ENCODE measurements around the gene KIF6. TPM values are rescaled to one million over a fixed set of nuclear protein-coding genes. Genes with fewer than 3 reads are reported as not detected.

Gene KIF6
- total RNA-seq, 1 donor from 2014 or later, result 0.43 TPM

GRCh38 chr6:39565956-39566355 lies 159.3 kb downstream of the KIF6 start:
- no peak for TF ChIP-seq CTCF (IDR thresholded peaks at IDR 0.05)
- H3K27me3 ChIP-seq, result no peaks in the 10 kb centered on the region
- no peak for DNase-seq (ENCODE audit: low spot score in 2 of 2)

GRCh38 chr6:39563566-39564311 lies 161.5 kb downstream of the KIF6 start:
- H3K4me1 ChIP-seq, result no peaks in the 10 kb centered on the region
- intact Hi-C loops (cut with DNase I), result no loop called here
- H3K9me3 ChIP-seq, result no peaks in the 10 kb centered on the region
- no peak overlapping the region for H3K4me3 ChIP-seq
- no peak overlapping the region for H3K27ac ChIP-seq
- H3K27me3 ChIP-seq, result no peaks in the 10 kb centered on the region
- H3K36me3 ChIP-seq, result no peaks in the 10 kb centered on the region
- no peak for DNase-seq (ENCODE audit: low spot score in 2 of 2)
- no peak for TF ChIP-seq CTCF (IDR thresholded peaks at IDR 0.05)

More at GRCh38 chr6:39565956-39566355, 159.3 kb downstream of the KIF6 start:
- Histone ChIP-seq H3K27ac (no peak overlapping the region), H3K4me3 (no peak overlapping the region), H3K36me3 (no peaks in the 10 kb centered on the region), H3K9me3 (no peaks in the 10 kb centered on the region), H3K4me1 (no peaks in the 10 kb centered on the region)
- intact Hi-C loops (cut with DNase I), result no loop called here

GRCh38 chr6:39561536-39562266 lies 163.5 kb downstream of the KIF6 start:
- Histone ChIP-seq H3K36me3 (no peaks in the 10 kb centered on the region), H3K9me3 (no peaks in the 10 kb centered on the region), H3K4me3 (no peak overlapping the region), H3K4me1 (no peaks in the 10 kb centered on the region), H3K27ac (no peak overlapping the region), H3K27me3 (no peaks in the 10 kb centered on the region)
- no peak for TF ChIP-seq CTCF (IDR thresholded peaks at IDR 0.05)
- DNase-seq (ENCODE audit: low spot score in 2 of 2), result no peak
- intact Hi-C loops (cut with DNase I), result no loop called here

GRCh38 chr6:39560915-39561314 lies 164.3 kb downstream of the KIF6 start:
- H3K27me3 ChIP-seq, result no peaks in the 10 kb centered on the region
- no peak overlapping the region for H3K27ac ChIP-seq
- no peak for TF ChIP-seq CTCF (IDR thresholded peaks at IDR 0.05)
- no peak overlapping the region for H3K4me3 ChIP-seq
- intact Hi-C loops (cut with DNase I), result no loop called here
- no peaks in the 10 kb centered on the region for H3K36me3 ChIP-seq
- H3K4me1 ChIP-seq, result no peaks in the 10 kb centered on the region
- no peaks in the 10 kb centered on the region for H3K9me3 ChIP-seq
- no peak for DNase-seq (ENCODE audit: low spot score in 2 of 2)

- intact Hi-C loops (cut with DNase I), result no loop called here
- no peak for DNase-seq (ENCODE audit: low spot score in 2 of 2)
- Histone ChIP-seq H3K4me3 (no peak overlapping the region), H3K4me1 (peaks cover 5 to 9% of the 10 kb centered on the region in 2 donors), H3K36me3 (no peaks in the 10 kb centered on the region), H3K27ac (no peak overlapping the region), H3K9me3 (no peaks in the 10 kb centered on the region), H3K27me3 (no peaks in the 10 kb centered on the region)
- no peak for TF ChIP-seq CTCF (IDR thresholded peaks at IDR 0.05)
Measured at GRCh38 chr6:39558591-39559190, 166.5 kb downstream of the KIF6 start.

All from ascending aorta (tissue), 2 donors.